ENCODE measurements around the gene CCDC150. TPM values are rescaled to one million over a fixed set of nuclear protein-coding genes. Genes with fewer than 3 reads are reported as not detected.

CCDC150 gene
- total RNA-seq, 1 experiment from 2014 or later: 29.2 TPM

- H4K20me1 ChIP-seq (ENCODE audit: insufficient read depth): no peaks in the 10 kb centered on the region
- H3K4me1 ChIP-seq (ENCODE audit: control insufficient read depth in 1 of 2, insufficient read depth in 2 of 2, low read length in 2 of 2): peaks cover 5 to 11% of the 10 kb centered on the region in 2 experiments; a peak in 3 of 4 replicates
- H3K79me2 ChIP-seq (ENCODE audit: insufficient read depth, low read length): peaks cover 53% of the 10 kb centered on the region
- H3K4me2 ChIP-seq (ENCODE audit: low read length): peak overlapping the region; percentile 70
- H3K36me3 ChIP-seq (ENCODE audit: control insufficient read depth in 1 of 2, insufficient read depth in 2 of 2, low read length in 2 of 2): no peaks in the 10 kb centered on the region
- ChIA-PET CTCF (interaction anchor here (1.4 kb wide), 1 partner anchor 111 kb away, joined by 4 read pairs; no protein-coding TSS in a partner anchor), POLR2A (no interaction called here), RAD21 (ENCODE audit: low non-redundant PET in 1 of 2, low total read pairs in 2 of 2, uncharacterized antibody in 2 of 2, unreplicated experiment in 2 of 2) (no interaction called here)
- H3K4me3 ChIP-seq (replicated peaks in 1 of 2; ENCODE audit: low read depth in 1 of 2, low read length in 2 of 2): peak overlapping the region; percentile 85
- intact Hi-C loops (cut with micrococcal nuclease): no loop called here
- no peaks in the 10 kb centered on the region for H3K9me2 ChIP-seq (ENCODE audit: insufficient read depth)
- TSS peak; percentile 63 for BruUV-seq (replicated peaks)
- no peak for DNase-seq (ENCODE audit: low read depth, low spot score)
- H2AFZ ChIP-seq (ENCODE audit: low read depth, low read length, poor library complexity, severe bottlenecking): peak overlapping the region; percentile 15
- no peaks in the 10 kb centered on the region for H3K9me3 ChIP-seq (ENCODE audit: control insufficient read depth in 1 of 2, insufficient read depth in 1 of 2, low read depth in 1 of 2, low read length in 2 of 2)
- TF ChIP-seq CTCF (IDR thresholded peaks at IDR 0.05 in 2 of 3, conservative IDR thresholded peaks at IDR 0.05 in 1 of 3; ENCODE audit: borderline replicate concordance in 1 of 3, insufficient read depth in 1 of 3, low read depth in 2 of 3, low read length in 2 of 3) (0 out of 6 replicates have a peak, but pooled peaks of 1 of the 3 experiments have one; percentile 3), ZBTB33 (IDR thresholded peaks at IDR 0.05; ENCODE audit: extremely low read depth, insufficient replicate concordance, low read length) (no peak)
- H3K27ac ChIP-seq (ENCODE audit: low read depth, low read length): peak overlapping the region; percentile 30
- peak overlapping the region; percentile 75 for H3K9ac ChIP-seq (ENCODE audit: low read length)
- H3K27me3 ChIP-seq (ENCODE audit: insufficient read depth, low read length): no peaks in the 10 kb centered on the region
- ATAC-seq: peak; percentile 5; the same call in 1 of the 2 replicates
Measured at GRCh38 chr2:196640031-196640548, 575 bp downstream of the CCDC150 start.

GRCh38 chr2:196649202-196649601 is 9.7 kb downstream of the CCDC150 start:
- intact Hi-C loops (cut with micrococcal nuclease): no loop called here
- Histone ChIP-seq H3K27ac (ENCODE audit: low read depth, low read length) (no peak overlapping the region), H3K36me3 (ENCODE audit: control insufficient read depth in 1 of 2, insufficient read depth in 2 of 2, low read length in 2 of 2) (peaks cover 0 to 9% of the 10 kb centered on the region in 2 experiments; a peak in 1 of 4 replicates), H3K4me3 (replicated peaks in 1 of 2; ENCODE audit: low read depth in 1 of 2, low read length in 2 of 2) (no peak overlapping the region), H3K79me2 (ENCODE audit: insufficient read depth, low read length) (peaks cover 83% of the 10 kb centered on the region), H3K9me2 (ENCODE audit: insufficient read depth) (no peaks in the 10 kb centered on the region), H3K27me3 (ENCODE audit: insufficient read depth, low read length) (no peaks in the 10 kb centered on the region), H4K20me1 (ENCODE audit: insufficient read depth) (no peaks in the 10 kb centered on the region), H3K4me1 (ENCODE audit: control insufficient read depth in 1 of 2, insufficient read depth in 2 of 2, low read length in 2 of 2) (no peaks in the 10 kb centered on the region), H3K9me3 (ENCODE audit: control insufficient read depth in 1 of 2, insufficient read depth in 1 of 2, low read depth in 1 of 2, low read length in 2 of 2) (peaks cover 0 to 16% of the 10 kb centered on the region in 2 experiments; a peak in 3 of 4 replicates), H3K4me2 (ENCODE audit: low read length) (no peak overlapping the region), H3K9ac (ENCODE audit: low read length) (no peak overlapping the region), H2AFZ (ENCODE audit: low read depth, low read length, poor library complexity, severe bottlenecking) (no peak overlapping the region)
- CTCF ChIA-PET: no interaction called here
- TF ChIP-seq, protein P1, sequence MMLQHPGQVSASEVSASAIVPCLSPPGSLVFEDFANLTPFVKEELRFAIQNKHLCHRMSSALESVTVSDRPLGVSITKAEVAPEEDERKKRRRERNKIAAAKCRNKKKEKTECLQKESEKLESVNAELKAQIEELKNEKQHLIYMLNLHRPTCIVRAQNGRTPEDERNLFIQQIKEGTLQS (IDR thresholded peaks at IDR 0.05): no peak
- no peak for TF ChIP-seq ZFX (IDR thresholded peaks at IDR 0.05)
- no peak for TF ChIP-seq POLR2AphosphoS5 (IDR thresholded peaks at IDR 0.05; ENCODE audit: low read depth, low read length)
- TF ChIP-seq, protein P2, sequence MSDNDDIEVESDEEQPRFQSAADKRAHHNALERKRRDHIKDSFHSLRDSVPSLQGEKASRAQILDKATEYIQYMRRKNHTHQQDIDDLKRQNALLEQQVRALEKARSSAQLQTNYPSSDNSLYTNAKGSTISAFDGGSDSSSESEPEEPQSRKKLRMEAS (IDR thresholded peaks at IDR 0.05): no peak
- no peak for TF ChIP-seq POLR2A (IDR thresholded peaks at IDR 0.05; ENCODE audit: borderline replicate concordance, extremely low read depth, insufficient read depth, insufficient read length)
- TF ChIP-seq, protein P3, sequence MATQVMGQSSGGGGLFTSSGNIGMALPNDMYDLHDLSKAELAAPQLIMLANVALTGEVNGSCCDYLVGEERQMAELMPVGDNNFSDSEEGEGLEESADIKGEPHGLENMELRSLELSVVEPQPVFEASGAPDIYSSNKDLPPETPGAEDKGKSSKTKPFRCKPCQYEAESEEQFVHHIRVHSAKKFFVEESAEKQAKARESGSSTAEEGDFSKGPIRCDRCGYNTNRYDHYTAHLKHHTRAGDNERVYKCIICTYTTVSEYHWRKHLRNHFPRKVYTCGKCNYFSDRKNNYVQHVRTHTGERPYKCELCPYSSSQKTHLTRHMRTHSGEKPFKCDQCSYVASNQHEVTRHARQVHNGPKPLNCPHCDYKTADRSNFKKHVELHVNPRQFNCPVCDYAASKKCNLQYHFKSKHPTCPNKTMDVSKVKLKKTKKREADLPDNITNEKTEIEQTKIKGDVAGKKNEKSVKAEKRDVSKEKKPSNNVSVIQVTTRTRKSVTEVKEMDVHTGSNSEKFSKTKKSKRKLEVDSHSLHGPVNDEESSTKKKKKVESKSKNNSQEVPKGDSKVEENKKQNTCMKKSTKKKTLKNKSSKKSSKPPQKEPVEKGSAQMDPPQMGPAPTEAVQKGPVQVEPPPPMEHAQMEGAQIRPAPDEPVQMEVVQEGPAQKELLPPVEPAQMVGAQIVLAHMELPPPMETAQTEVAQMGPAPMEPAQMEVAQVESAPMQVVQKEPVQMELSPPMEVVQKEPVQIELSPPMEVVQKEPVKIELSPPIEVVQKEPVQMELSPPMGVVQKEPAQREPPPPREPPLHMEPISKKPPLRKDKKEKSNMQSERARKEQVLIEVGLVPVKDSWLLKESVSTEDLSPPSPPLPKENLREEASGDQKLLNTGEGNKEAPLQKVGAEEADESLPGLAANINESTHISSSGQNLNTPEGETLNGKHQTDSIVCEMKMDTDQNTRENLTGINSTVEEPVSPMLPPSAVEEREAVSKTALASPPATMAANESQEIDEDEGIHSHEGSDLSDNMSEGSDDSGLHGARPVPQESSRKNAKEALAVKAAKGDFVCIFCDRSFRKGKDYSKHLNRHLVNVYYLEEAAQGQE (IDR thresholded peaks at IDR 0.05; ENCODE audit: low read depth): no peak
- ATAC-seq (no peak), DNase-seq (ENCODE audit: low read depth, low spot score) (no peak)
- no TSS peak for BruUV-seq (replicated peaks)
- RAD21 ChIA-PET (ENCODE audit: low non-redundant PET in 1 of 2, low total read pairs in 2 of 2, uncharacterized antibody in 2 of 2, unreplicated experiment in 2 of 2): no interaction called here
- POLR2A ChIA-PET: no interaction called here
